Measurements from ENCODE around the gene DENND1A.

GRCh38 chr9:123835821-123836220, 94.1 kb downstream of the DENND1A start:
- TF ChIP-seq EZH2 (IDR thresholded peaks at IDR 0.05) (no peak), POLR2AphosphoS5 (IDR thresholded peaks at IDR 0.05; ENCODE audit: borderline replicate concordance, low read depth, low read length) (no peak)
